ENCODE data around the gene SPG11.

DNA sequence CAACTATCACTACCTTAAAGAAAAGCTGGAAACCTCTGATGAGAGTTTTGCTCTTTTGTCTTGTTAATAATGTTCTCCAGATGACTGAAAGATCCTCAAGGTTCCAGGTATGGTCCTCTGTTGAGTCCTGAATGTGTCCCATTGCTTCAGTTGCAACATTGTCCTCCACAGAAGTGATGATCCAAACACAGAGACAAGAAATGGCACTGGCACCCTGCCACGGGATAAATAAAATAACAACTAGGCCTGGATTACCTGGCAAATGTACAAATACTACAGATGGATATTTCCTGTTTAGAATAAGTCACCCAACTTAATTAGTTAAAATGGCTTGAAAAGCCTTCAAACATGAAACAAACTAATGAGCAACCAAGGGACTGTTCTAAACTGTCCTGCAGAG, 68.2 kb downstream of the SPG11 start:
- TF ChIP-seq ARNT (IDR thresholded peaks at IDR 0.05), result no peak
- TF ChIP-seq FOXK2 (IDR thresholded peaks at IDR 0.05), result no peak

Data from HEK293T (cell line).